Neutrophil (primary cell): ENCODE results near the gene DLD.

Experiments used
- H3K27ac ChIP-seq: fragments of 200-600 bp; sonication (generic); 2 replicates; pipeline ENCODE4 v1.5.1; 2016; ENCODE audit warnings: mild to moderate bottlenecking, moderate library complexity
- H3K27me3 ChIP-seq: fragments of 200-600 bp; sonication (generic); 2 replicates; pipeline ENCODE4 v1.6.0; 2016; ENCODE audit warnings: mild to moderate bottlenecking
- H3K36me3 ChIP-seq: fragments of 200-600 bp; sonication (generic); 2 replicates; pipeline ENCODE4 v1.5.1; 2017
- H3K4me1 ChIP-seq, 2 experiments: fragments of 200-600 bp in 1 of 2; sonication (generic) in 1 of 2; 1 replicate in 1 of 2; 2 replicates in 1 of 2; pipeline versions ENCODE4 v1.5.1 to v1.6.1; 2013 to 2016; ENCODE audit warnings: low read depth in 1 of 2, low read length in 1 of 2, mild to moderate bottlenecking in 1 of 2, moderate library complexity in 1 of 2; ENCODE audit not compliant: control insufficient read depth in 1 of 2, insufficient read depth in 1 of 2
- H3K4me3 ChIP-seq, 2 experiments: fragments of 200-600 bp in 1 of 2; sonication (generic) in 1 of 2; 1 replicate in 1 of 2; 2 replicates in 1 of 2; pipeline ENCODE4 v1.5.1; 2013 to 2016; ENCODE audit warnings: low read depth in 1 of 2, low read length in 1 of 2, mild to moderate bottlenecking in 1 of 2, moderate library complexity in 1 of 2
- H3K9me3 ChIP-seq: fragments of 200-600 bp; sonication (generic); 2 replicates; pipeline ENCODE4 v1.5.1; 2016
- TF ChIP-seq, protein P1 (sequence below): fragments of 200-600 bp; sonication (generic); IDR thresholded peaks from 2 replicates; pipeline ENCODE4 v1.5.1; 2016; ENCODE audit warnings: antibody characterized with exemption

DLD gene

DNA sequence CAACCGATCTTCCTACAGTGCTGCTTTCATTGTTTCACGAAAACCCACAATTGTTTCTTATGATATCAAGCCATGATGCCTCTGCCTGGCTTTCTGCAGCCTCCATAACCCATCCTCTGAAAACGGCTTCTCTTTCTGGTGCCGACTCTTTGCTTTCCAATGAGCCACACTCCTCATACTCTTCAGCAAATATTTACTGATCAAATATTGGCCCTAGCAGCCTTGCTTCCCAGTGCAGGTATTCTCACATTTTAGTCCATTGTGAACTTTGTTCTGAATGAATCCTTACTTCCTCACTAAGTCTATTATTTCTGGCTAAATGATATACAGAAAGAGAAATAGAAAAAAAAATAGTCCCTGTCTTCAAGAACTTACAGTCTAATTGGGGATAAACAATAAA, 76.4 kb downstream of the DLD start:
- Histone ChIP-seq H3K9me3 (no peaks in the 10 kb centered on the region), H3K36me3 (no peaks in the 10 kb centered on the region), H3K27ac (no peak overlapping the region), H3K4me3 (no peak overlapping the region), H3K4me1 (no peaks in the 10 kb centered on the region), H3K27me3 (no peaks in the 10 kb centered on the region)
- TF ChIP-seq, protein P1, sequence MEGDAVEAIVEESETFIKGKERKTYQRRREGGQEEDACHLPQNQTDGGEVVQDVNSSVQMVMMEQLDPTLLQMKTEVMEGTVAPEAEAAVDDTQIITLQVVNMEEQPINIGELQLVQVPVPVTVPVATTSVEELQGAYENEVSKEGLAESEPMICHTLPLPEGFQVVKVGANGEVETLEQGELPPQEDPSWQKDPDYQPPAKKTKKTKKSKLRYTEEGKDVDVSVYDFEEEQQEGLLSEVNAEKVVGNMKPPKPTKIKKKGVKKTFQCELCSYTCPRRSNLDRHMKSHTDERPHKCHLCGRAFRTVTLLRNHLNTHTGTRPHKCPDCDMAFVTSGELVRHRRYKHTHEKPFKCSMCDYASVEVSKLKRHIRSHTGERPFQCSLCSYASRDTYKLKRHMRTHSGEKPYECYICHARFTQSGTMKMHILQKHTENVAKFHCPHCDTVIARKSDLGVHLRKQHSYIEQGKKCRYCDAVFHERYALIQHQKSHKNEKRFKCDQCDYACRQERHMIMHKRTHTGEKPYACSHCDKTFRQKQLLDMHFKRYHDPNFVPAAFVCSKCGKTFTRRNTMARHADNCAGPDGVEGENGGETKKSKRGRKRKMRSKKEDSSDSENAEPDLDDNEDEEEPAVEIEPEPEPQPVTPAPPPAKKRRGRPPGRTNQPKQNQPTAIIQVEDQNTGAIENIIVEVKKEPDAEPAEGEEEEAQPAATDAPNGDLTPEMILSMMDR: no peak

DNA sequence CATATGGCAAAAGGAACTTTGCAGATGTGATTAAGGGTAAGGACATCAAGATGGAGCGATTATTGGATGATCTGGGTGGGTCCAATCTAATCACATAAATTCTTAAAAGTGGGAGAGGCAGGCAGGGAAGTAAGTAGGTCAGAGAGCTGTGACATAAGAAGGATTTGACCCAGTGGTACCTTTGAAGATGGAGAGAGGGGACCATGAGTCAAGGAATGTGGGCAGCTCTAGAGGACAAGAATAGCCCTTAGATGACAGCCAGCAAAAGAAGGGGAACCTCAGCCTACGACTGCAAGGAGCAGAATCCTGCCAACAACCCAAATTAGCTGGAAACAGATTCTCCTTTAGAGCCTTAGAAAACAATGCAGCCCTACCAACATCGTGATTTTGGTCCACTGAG, 77.5 kb downstream of the DLD start:
- no peaks in the 10 kb centered on the region for H3K36me3 ChIP-seq
- no peaks in the 10 kb centered on the region for H3K4me1 ChIP-seq
- no peak overlapping the region for H3K4me3 ChIP-seq
- H3K27ac ChIP-seq: no peak overlapping the region
- TF ChIP-seq, protein P1: no peak
- H3K9me3 ChIP-seq: no peaks in the 10 kb centered on the region
- H3K27me3 ChIP-seq: no peaks in the 10 kb centered on the region

DNA sequence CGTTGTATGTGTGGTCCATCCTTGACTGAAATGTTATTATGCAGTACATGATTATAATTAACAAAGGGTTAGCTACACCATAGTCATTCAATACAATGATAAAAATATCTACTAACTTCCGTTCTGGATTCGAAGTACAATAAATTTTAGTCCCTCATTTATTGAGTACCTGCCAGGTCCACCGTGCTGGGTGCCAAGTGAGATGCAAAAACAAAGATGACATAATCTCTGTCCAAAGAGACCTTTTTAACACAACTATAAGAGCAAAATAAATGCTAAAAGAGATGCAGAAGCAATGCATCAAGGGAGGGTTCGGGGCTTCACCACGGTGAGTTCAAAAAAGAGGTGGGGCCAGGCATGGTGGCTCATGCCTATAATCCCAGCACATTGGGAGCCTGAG, 78.9 kb downstream of the DLD start:
- no peaks in the 10 kb centered on the region for H3K9me3 ChIP-seq
- no peak overlapping the region for H3K27ac ChIP-seq
- no peaks in the 10 kb centered on the region for H3K36me3 ChIP-seq
- TF ChIP-seq, protein P1: no peak
- H3K4me3 ChIP-seq: no peak overlapping the region
- H3K27me3 ChIP-seq: peaks cover 6% of the 10 kb centered on the region
- no peaks in the 10 kb centered on the region for H3K4me1 ChIP-seq
